H9 (cell line): ENCODE results near the gene CYP27A1. TPM values are rescaled to one million over a fixed set of nuclear protein-coding genes. Genes with fewer than 3 reads are reported as not detected.

Source experiments
- DNase-seq: peaks from one replicate; pipeline ENCODE4 v3.0.0-alpha.2; 2017
- H2AFZ ChIP-seq: one replicate; pipeline ENCODE4 v1.6.1; 2013; ENCODE audit warnings: mild to moderate bottlenecking, low read length, control low read depth, moderate library complexity
- H2AK5ac ChIP-seq: 2 replicates; pipeline ENCODE4 v1.6.1; 2013; ENCODE audit warnings: low read length, control low read depth, mixed read lengths; ENCODE audit not compliant: insufficient read length
- H2BK120ac ChIP-seq: one replicate; pipeline ENCODE4 v1.6.1; 2013; ENCODE audit warnings: low read depth, mild to moderate bottlenecking, low read length, control low read depth, inconsistent platforms; ENCODE audit not compliant: poor library complexity, severe bottlenecking
- H2BK12ac ChIP-seq: 2 replicates; pipeline ENCODE4 v1.6.1; 2013; ENCODE audit warnings: low read length, control low read depth, mixed read lengths, low read depth; ENCODE audit not compliant: insufficient read length
- H2BK15ac ChIP-seq: 2 replicates; pipeline ENCODE4 v1.6.1; 2013; ENCODE audit warnings: low read depth, low read length, control low read depth
- H2BK20ac ChIP-seq: one replicate; pipeline ENCODE4 v1.6.1; 2013; ENCODE audit warnings: low read depth, mild to moderate bottlenecking, low read length, control low read depth, inconsistent platforms; ENCODE audit not compliant: poor library complexity, severe bottlenecking
- H2BK5ac ChIP-seq: 2 replicates; pipeline ENCODE4 v1.6.1; 2013; ENCODE audit warnings: low read length, control low read depth, mixed read lengths; ENCODE audit not compliant: insufficient read length
- H3K14ac ChIP-seq: 2 replicates; pipeline ENCODE4 v1.6.1; 2013; ENCODE audit warnings: low read length, control low read depth; ENCODE audit not compliant: insufficient read depth
- H3K18ac ChIP-seq: 2 replicates; pipeline ENCODE4 v1.6.1; 2013; ENCODE audit warnings: low read depth, mild to moderate bottlenecking, mixed read lengths, low read length, control low read depth; ENCODE audit not compliant: insufficient read length
- H3K23ac ChIP-seq: 2 replicates; pipeline ENCODE4 v1.6.1; 2013; ENCODE audit warnings: low read length, control low read depth, mixed read lengths, low read depth; ENCODE audit not compliant: insufficient read length
- H3K23me2 ChIP-seq: 2 replicates; pipeline ENCODE4 v1.6.1; 2013; ENCODE audit warnings: low read depth, mild to moderate bottlenecking, mixed read lengths, low read length, control low read depth; ENCODE audit not compliant: insufficient read length, poor library complexity, severe bottlenecking
- H3K27ac ChIP-seq: 2 replicates; pipeline ENCODE4 v1.5.1; 2013; ENCODE audit warnings: low read length, control low read depth, mixed read lengths, low read depth; ENCODE audit not compliant: insufficient read length
- H3K27me3 ChIP-seq: 2 replicates; pipeline ENCODE4 v1.6.1; 2013; ENCODE audit warnings: low read length, control low read depth, inconsistent platforms; ENCODE audit not compliant: insufficient read depth
- H3K4ac ChIP-seq: 2 replicates; pipeline ENCODE4 v1.6.1; 2013; ENCODE audit warnings: low read depth, mild to moderate bottlenecking, control low read depth, inconsistent platforms, low read length, moderate library complexity
- H3K4me1 ChIP-seq: 2 replicates; pipeline ENCODE4 v1.6.1; 2013; ENCODE audit warnings: low read length, control low read depth, inconsistent platforms; ENCODE audit not compliant: insufficient read depth
- H3K4me2 ChIP-seq: 2 replicates; pipeline ENCODE4 v1.6.1; 2013; ENCODE audit warnings: low read length, control low read depth, mixed read lengths; ENCODE audit not compliant: insufficient read length, insufficient read depth
- H3K56ac ChIP-seq: 2 replicates; pipeline ENCODE4 v1.6.1; 2013; ENCODE audit warnings: low read depth, mild to moderate bottlenecking, mixed read lengths, low read length, control low read depth; ENCODE audit not compliant: insufficient read length
- H3K79me1 ChIP-seq: 2 replicates; pipeline ENCODE4 v1.6.1; 2013; ENCODE audit warnings: low read depth, mild to moderate bottlenecking, moderate library complexity, low read length, control low read depth, inconsistent platforms; ENCODE audit not compliant: insufficient read depth, poor library complexity, severe bottlenecking
- H3K79me2 ChIP-seq: 2 replicates; pipeline ENCODE4 v1.6.1; 2013; ENCODE audit warnings: low read length, control low read depth, inconsistent platforms; ENCODE audit not compliant: insufficient read depth
- H3K9ac ChIP-seq: 2 replicates; pipeline ENCODE4 v1.6.1; 2013; ENCODE audit warnings: low read length, control low read depth, mixed read lengths; ENCODE audit not compliant: insufficient read length; ENCODE audit errors: extremely low read depth
- H3K9me3 ChIP-seq: one replicate; pipeline ENCODE4 v1.6.1; 2013; ENCODE audit warnings: low read depth, low read length, inconsistent platforms; ENCODE audit not compliant: control insufficient read depth
- H3T11ph ChIP-seq: one replicate; pipeline ENCODE4 v1.6.1; 2013; ENCODE audit warnings: mild to moderate bottlenecking, low read length, control low read depth, inconsistent platforms
- H4K20me1 ChIP-seq: one replicate; pipeline ENCODE4 v1.6.1; 2013; ENCODE audit not compliant: control insufficient read depth, insufficient read length, insufficient read depth
- H4K5ac ChIP-seq: 2 replicates; pipeline ENCODE4 v1.6.1; 2013; ENCODE audit warnings: low read depth, mild to moderate bottlenecking, mixed read lengths, low read length, control low read depth; ENCODE audit not compliant: insufficient read length
- H4K8ac ChIP-seq: replicated peaks from 2 replicates; pipeline ENCODE4 v1.6.1; 2013; ENCODE audit warnings: low read length, control low read depth, mixed read lengths, low read depth; ENCODE audit not compliant: insufficient read length
- H4K91ac ChIP-seq: 2 replicates; pipeline ENCODE4 v1.6.1; 2013; ENCODE audit warnings: low read depth, mild to moderate bottlenecking, moderate library complexity, mixed read lengths, low read length, control low read depth; ENCODE audit not compliant: insufficient read length
- H3K27ac Mint-ChIP-seq, 3 experiments: 2 replicates in 2 of 3; 3 replicates in 1 of 3; pipeline ENCODE4 v1.8.0; 2020 to 2021; ENCODE audit warnings: mixed read lengths in 3 of 3, mild to moderate bottlenecking in 1 of 3, moderate library complexity in 1 of 3
- H3K27me3 Mint-ChIP-seq: 2 replicates; pipeline ENCODE4 v1.8.0; 2021; ENCODE audit warnings: low read depth, mild to moderate bottlenecking, moderate library complexity, mixed read lengths
- H3K36me3 Mint-ChIP-seq, 3 experiments: 2 replicates in 2 of 3; 3 replicates in 1 of 3; pipeline ENCODE4 v1.8.0; 2020 to 2021; ENCODE audit warnings: low read depth in 3 of 3, mixed read lengths in 3 of 3; ENCODE audit not compliant: insufficient read depth in 1 of 3
- H3K4me1 Mint-ChIP-seq, 2 experiments: 2 replicates each; pipeline ENCODE4 v1.8.0; 2020; ENCODE audit warnings: mixed read lengths in 2 of 2
- H3K4me3 Mint-ChIP-seq, 2 experiments: 2 replicates in 1 of 2; 3 replicates in 1 of 2; pipeline ENCODE4 v1.8.0; 2020 to 2021; ENCODE audit warnings: mild to moderate bottlenecking in 2 of 2, mixed read lengths in 2 of 2, moderate library complexity in 1 of 2
- H3K9me3 Mint-ChIP-seq, 2 experiments: 2 replicates in 1 of 2; 3 replicates in 1 of 2; pipeline ENCODE4 v1.8.0; 2020; ENCODE audit warnings: mild to moderate bottlenecking in 2 of 2, mixed read lengths in 2 of 2, moderate library complexity in 1 of 2
- WGBS: extraction: QIAGEN DNeasy Blood & Tissue Kit; methylation state at CpG from one replicate; pipeline ENCODE4 v1.1.7; 2013; ENCODE audit warnings: missing lambda C conversion rate, low lambda C conversion rate, mixed read lengths; ENCODE audit not compliant: insufficient read length; ENCODE audit errors: extremely low coverage; 5-methylcytosine and 5-hydroxymethylcytosine counted together
- total RNA-seq: library from RNA; stranded (reverse); gene quantifications from 2 replicates; pipeline ENCODE4 v1.2.1, GENCODE V29; 2021
- TF ChIP-seq, protein P1 (sequence below): fragments of 200-600 bp; sonication (generic); conservative IDR thresholded peaks from 3 replicates; pipeline ENCODE4 v1.8.0; 2021; ENCODE audit warnings: antibody characterized with exemption, mild to moderate bottlenecking

Gene CYP27A1
- total RNA-seq, 1 experiment from 2014 or later, result 3.1 TPM

DNA sequence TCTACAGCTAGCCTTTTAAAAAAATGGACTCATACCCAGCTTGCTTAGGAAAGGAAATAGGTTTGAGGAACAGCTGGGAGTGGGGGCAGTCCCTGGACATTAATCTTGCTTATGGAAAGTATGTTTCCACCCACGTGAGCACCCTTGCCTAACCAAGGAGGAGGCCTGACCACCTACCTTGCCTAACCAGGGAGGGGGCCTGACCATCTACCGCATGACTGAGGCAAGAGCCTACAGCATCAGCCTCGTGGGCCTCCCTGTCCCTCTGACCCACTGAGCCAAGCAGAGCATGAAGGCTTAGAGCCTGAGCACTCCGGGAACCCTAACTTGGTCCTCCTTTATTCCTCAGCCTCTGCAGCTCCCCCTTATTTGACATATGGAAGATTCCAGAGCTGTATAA is 29.4 kb downstream of the CYP27A1 start:
- H3K4me1 ChIP-seq, result no peaks in the 10 kb centered on the region
- Mint-ChIP-seq H3K36me3 (no peaks in the 10 kb centered on the region; a peak in 1 of 7 replicates), H3K9me3 (no peaks in the 10 kb centered on the region), H3K4me1 (peaks cover 2 to 3% of the 10 kb centered on the region in 2 experiments), H3K4me3 (no peak overlapping the region), H3K27me3 (no peaks in the 10 kb centered on the region), H3K27ac (no peak overlapping the region)
- no peak overlapping the region for H2BK15ac ChIP-seq
- H2BK5ac ChIP-seq, result no peak overlapping the region
- H3K27me3 ChIP-seq, result no peaks in the 10 kb centered on the region
- H4K5ac ChIP-seq, result no peak overlapping the region
- H2BK12ac ChIP-seq, result no peak overlapping the region
- H3K79me1 ChIP-seq, result no peaks in the 10 kb centered on the region
- no peak for DNase-seq
- no peaks in the 10 kb centered on the region for H4K20me1 ChIP-seq
- no CpG with 5 or more reads among the region's 4 CpGs for WGBS
- H3K56ac ChIP-seq, result no peak overlapping the region
- H3K9me3 ChIP-seq, result no peaks in the 10 kb centered on the region
- no peaks in the 10 kb centered on the region for H3K79me2 ChIP-seq
- no peaks in the 10 kb centered on the region for H3K23me2 ChIP-seq
- no peak overlapping the region for H4K91ac ChIP-seq
- TF ChIP-seq, protein P1, sequence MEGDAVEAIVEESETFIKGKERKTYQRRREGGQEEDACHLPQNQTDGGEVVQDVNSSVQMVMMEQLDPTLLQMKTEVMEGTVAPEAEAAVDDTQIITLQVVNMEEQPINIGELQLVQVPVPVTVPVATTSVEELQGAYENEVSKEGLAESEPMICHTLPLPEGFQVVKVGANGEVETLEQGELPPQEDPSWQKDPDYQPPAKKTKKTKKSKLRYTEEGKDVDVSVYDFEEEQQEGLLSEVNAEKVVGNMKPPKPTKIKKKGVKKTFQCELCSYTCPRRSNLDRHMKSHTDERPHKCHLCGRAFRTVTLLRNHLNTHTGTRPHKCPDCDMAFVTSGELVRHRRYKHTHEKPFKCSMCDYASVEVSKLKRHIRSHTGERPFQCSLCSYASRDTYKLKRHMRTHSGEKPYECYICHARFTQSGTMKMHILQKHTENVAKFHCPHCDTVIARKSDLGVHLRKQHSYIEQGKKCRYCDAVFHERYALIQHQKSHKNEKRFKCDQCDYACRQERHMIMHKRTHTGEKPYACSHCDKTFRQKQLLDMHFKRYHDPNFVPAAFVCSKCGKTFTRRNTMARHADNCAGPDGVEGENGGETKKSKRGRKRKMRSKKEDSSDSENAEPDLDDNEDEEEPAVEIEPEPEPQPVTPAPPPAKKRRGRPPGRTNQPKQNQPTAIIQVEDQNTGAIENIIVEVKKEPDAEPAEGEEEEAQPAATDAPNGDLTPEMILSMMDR, result no peak
- no peak overlapping the region for H2BK120ac ChIP-seq
- H3K9ac ChIP-seq, result no peak overlapping the region
- H3K4me2 ChIP-seq, result no peak overlapping the region
- no peak overlapping the region for H2AK5ac ChIP-seq
- H4K8ac ChIP-seq, result no peak overlapping the region
- H3K23ac ChIP-seq, result no peak overlapping the region
- no peak overlapping the region for H2BK20ac ChIP-seq
- H2AFZ ChIP-seq, result no peak overlapping the region
- H3K14ac ChIP-seq, result no peak overlapping the region
- no peak overlapping the region for H3K4ac ChIP-seq
- H3K27ac ChIP-seq, result no peak overlapping the region
- no peak overlapping the region for H3T11ph ChIP-seq
- no peak overlapping the region for H3K18ac ChIP-seq
